ENCODE measurements around the gene GABRB3.

GRCh38 chr15:26572602-26573350, 200.1 kb downstream of the GABRB3 start:
- no peak for TF ChIP-seq CTCF (IDR thresholded peaks at IDR 0.05)
- no peak for TF ChIP-seq EZH2 (IDR thresholded peaks at IDR 0.05; ENCODE audit: borderline replicate concordance, insufficient read depth, low read depth, low read length, poor library complexity, severe bottlenecking)

All from B cell (primary cell).